GM03348 (cell line): ENCODE data around the gene GRM5.
"Not testable (repeated sequence)": the region's sequence is repeated elsewhere in the genome, so short reads cannot be mapped to it uniquely, and the experiment has no call there.

Experiments
- DNase-seq: peaks from one replicate; pipeline ENCODE4 v3.0.0; 2012; ENCODE audit warnings: low spot score

GRM5 gene

GRCh38 chr11:88835709-88836108 is 230.1 kb downstream of the GRM5 start:
- not testable (repeated sequence) for DNase-seq

DNA sequence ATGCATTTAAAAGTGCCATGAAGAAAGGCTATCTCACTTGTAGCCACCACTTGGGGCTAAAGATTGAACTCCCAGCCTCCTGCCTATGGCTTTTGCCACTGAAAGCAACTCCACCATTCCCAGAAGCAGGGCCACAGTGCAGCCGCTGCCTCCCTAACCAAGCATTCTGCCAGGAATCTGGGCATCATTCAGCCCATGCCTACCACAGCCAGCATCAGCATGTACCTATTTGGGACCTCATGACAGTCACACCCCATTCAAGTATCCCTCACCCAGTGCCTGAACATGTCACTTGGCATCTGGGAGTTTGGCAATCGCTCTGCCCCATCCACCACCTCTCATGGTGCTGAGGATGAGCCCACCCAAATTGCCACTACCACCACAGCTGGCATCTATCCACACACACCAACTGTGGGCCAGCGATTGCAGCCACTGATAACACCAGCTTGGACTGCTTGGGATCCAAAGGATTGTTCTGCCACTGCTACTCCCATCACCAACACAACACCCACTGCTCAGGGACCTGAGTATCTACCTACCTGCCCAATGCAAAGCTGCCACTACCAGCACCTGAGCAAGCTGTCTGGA is 234.4 kb downstream of the GRM5 start:
- DNase-seq = no peak

- no peak for DNase-seq
Observed at GRCh38 chr11:88827018-88827676, 238.6 kb downstream of the GRM5 start.

DNA sequence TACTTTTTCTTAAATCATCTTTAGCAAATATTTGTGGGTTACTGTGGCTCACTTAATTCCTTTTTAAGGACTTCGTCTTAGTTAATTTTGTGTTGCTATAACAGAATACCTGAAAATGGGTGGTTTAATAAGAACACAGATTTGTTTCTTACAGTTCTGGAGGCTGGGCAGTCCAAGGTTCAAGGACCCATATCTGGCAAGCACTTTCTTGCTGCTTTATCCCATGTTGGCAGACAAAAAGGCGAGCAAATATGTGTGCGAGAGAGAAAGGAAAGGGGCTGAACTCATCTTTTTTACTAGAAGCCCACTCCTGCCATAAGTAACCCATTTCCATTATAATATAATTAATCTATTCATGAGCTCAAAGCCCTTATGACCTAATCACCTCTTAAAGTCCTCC is 246.2 kb downstream of the GRM5 start:
- DNase-seq = no peak

- no peak for DNase-seq
Observed at GRCh38 chr11:88818978-88819377, 246.8 kb downstream of the GRM5 start.

DNA sequence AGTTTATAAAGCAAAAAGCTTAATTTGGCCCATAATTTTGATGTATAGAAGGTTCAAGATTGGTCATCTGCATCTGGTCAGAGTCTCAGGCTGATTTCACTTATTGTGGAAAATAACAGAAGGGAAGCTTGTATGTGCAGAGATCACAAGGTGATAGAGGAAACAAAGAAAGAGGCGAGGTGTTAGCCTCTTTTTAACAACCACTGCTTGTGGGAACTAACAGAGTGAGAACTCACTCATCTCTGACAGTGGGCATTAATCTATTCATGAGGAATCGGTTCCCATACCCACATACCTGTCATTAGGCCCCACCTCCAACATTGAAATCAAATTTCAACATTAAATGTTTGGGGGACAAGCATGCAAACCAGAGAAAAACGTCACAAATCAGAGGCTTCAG is 250.3 kb downstream of the GRM5 start:
- no peak for DNase-seq

DNA sequence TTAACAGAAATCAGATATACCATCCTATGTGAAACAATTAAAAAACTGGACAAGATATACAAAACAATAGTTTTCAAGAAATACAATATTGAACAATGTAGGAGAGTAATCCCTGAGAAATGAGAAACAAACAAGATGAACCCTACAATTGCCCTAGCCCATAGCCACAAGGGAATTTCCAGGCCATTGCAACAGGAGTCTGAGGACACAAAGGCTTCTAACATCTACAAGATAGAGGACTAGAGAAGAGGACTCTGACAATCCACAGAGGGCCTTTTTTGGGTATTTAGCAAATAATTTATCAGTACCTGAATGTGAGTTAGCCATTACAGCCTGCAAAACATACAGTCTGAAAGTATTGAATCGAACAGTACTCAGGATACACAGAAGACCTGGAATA is 251.7 kb downstream of the GRM5 start:
- no peak for DNase-seq

- DNase-seq = no peak
Observed at GRCh38 chr11:88813233-88813915, 252.4 kb downstream of the GRM5 start.

DNA sequence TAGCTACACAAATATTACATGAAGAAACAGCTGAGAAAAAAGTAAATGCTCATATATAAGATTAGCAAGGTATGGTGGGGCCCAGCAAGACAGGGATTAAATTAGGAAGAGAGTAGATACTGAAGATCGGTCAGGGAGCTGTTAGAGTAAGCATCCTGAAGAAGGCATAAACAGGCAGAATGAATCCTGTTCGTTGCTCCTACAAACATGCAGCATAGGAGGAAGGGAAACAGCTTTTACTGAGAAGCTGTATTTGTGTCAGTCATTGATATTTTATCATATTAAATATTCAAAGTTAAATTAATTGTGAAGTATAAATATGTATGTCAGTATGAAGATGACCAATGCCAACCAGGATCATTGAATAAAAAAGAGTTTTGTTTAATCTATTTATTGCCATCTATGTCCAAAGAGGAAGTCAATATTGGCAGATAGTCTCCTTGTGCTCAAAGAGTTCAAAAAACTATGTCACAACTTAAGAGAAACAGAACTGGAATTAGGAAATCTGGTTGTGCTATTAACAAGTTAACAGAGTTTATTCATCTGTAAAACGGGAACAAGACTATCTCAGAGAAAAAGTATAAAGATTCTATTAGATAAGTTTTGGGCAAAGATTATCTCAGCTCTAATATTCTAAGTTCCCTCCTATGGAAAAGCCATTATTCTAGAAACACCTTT is 255.2 kb downstream of the GRM5 start:
- DNase-seq = no peak

GRCh38 chr11:88809126-88809525 is 256.7 kb downstream of the GRM5 start:
- no peak for DNase-seq

- no peak for DNase-seq
Observed at GRCh38 chr11:88807349-88807748, 258.4 kb downstream of the GRM5 start.

DNA sequence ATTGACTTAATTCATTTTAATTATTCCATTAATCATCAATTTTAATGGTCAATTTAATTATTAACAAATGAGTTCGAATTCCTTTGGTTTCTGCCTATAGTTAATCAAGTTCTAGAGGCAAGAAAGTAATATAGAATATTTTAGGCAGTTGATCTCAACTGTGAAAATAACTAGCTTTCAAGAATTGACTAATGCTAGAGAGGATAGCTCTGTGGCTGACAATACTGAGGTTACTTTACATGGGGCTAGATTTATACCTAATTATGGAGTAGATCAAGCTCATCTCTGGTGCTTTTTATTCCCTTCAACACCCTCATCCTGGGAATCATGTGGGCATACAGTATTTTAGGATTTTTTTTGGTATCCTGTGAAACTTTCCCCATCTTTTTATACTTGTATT is 259.4 kb downstream of the GRM5 start:
- DNase-seq = no peak

DNA sequence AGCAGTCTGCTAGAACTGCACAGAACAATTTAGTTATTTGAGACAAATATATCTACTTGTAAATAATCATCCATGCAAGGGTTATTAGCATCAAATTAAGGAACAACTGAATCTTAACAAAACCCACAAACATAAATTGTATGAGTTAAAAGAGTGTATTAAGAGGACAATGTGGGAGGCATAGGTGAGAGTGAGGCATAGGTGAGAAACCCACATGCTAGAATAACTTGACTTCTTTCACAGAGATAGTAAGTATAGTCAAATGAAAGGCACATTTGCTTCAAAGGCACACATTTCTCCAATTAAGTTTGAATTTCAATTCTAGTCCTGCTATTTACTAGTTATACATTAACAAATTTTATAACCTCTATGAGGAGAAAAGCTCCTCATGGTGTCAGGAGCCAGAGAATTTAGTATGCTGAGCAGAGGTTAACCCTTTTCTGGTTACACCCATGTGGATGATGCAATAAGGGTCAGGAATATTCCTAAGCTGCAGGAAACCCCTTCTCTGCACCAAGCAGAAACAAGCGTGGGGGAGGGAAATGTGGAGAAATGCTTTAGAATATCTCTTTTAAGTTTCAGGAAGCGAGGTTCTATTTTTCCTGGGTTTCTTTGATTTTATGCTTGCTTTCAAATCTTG is 264.2 kb downstream of the GRM5 start:
- DNase-seq = no peak

- no peak for DNase-seq
Observed at GRCh38 chr11:88799771-88800500, 265.8 kb downstream of the GRM5 start.

- DNase-seq = no peak
Observed at GRCh38 chr11:88790182-88790581, 275.6 kb downstream of the GRM5 start.

DNA sequence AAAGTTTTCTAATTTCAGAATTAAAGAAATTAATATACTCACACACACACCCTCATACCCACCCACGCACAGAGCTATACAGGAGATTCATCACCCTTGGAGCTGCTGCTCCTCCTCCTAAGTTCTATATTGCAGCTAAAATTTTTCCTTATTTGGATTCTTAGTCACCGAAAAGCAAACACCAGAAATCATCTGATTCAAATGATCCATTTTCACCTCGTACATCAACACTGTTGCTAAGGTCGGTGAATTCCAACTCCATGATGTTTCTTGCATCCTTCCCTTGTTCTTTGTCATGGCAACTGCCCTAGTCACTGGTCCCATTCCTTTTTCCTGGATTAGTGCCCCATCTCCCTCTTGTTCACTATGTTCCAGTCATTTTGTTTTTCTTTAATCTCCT is 286.2 kb downstream of the GRM5 start:
- DNase-seq = peak; percentile 60

GRCh38 chr11:88770475-88771079 is 295.2 kb downstream of the GRM5 start:
- no peak for DNase-seq

GRCh38 chr11:88744140-88744539 is 321.6 kb downstream of the GRM5 start:
- no peak for DNase-seq

- no peak for DNase-seq
Observed at GRCh38 chr11:88739524-88739923, 326.3 kb downstream of the GRM5 start.

DNA sequence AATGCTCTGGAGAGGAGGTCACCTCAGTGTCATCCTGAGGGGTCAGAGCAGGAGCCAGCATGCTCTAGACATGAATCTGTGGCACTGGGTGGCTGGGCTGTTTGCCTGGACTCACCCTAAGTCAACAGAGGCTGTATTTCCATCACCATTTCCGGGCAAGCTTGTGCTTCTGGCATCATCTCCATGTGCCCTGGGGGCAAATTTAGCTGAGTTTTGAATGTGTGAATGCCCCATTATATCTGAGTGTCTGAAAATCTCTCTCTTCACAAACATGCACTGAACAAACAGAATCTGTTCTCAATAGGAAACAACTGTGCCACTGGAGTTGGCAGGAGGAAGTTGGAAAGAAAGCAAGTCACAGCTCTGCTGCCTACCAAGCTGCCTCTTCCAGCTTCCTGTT is 356.2 kb downstream of the GRM5 start:
- no peak for DNase-seq

GRCh38 chr11:88704485-88704884 is 361.3 kb downstream of the GRM5 start:
- DNase-seq = peak; percentile 2
